ENCODE data around the gene CAPN5.

The CAPN5 gene

DNA sequence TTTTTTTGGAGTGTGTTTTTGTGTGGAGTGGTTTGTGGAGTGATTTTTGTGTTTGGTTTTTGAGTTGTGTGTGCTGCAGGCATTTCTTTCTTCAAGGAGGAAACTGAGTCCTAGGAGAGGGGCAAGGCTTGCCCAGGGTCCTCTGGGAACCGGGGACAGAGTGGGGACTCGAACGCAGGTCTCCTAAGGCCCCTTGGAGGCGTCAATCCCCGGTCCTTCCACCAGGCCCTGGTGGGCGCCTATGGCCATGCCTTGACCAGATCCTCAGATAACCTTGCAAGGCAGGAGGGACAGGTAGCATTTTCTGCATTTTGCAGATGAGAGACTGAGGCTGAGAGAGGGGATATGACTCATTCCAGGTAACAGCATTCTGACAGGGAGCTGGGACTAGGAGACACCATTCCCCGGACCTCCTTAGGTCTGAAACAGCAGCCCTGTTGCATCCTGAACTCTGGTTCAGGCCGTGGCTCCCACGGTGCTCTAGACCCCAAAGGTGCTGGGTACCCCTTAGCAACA, 100.4 kb downstream of the CAPN5 start:
- FAIRE-seq (no peak), DNase-seq (ENCODE audit: low spot score) (no peak)

DNA sequence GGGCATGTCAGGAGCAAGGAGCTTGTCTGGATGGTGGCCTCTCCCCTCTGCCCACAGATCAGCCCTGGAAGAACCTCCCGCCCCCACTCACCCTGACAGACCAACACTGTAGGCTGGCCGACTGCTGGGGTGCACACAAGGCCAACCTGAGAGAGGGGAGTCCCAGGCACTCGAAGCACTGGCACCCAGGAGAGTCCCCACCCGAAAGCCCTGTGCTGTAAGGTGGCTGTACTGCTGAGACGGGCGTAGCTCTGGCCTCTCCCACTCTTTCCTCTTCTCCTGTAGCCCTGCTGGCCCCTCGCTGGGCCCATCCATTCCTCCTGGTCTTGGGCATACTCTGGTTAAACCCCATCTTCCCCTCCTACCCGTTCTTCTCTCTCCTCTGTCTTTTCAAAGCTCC, 101.0 kb downstream of the CAPN5 start:
- FAIRE-seq (no peak), DNase-seq (ENCODE audit: low spot score) (no peak)

DNA sequence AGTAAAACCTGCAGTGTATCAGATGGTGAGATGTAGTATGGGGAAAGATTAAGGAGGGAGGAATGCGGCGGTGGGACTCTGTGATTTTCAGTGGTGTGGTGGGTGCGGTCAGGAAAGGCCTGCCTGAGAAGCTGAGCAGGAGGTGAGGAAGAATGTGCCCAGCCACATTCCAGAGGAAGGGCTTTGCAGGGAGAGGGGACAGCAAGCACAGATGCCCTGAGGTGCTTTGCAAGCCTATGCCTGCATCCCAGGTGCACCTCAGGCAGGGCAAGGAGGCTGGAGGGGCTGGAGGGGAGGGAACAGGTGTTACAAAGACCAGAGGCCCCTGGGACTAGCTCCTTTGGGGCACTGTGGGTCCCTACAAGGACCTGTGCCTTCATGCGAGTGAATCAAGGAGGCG, 103.3 kb downstream of the CAPN5 start:
- DNase-seq (ENCODE audit: low spot score) (no peak), FAIRE-seq (no peak)

DNA sequence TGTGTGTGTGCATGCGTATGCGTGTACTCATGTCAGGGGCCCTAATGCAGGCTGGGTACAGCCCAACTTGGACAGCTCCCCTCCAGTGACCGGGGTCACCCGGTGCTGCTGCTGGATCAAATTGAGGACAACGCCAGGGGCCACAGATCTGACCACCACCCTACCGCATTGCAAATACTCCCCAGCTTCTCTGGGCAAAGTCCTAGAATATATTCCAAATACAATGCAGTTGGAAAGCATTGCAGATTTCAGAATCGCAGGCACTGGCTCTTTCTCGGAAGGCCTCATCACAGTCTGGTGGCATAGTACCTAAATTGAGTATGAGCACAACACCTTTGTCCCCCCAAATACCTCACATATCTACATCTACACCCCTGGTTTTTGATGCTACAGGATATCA, 104.5 kb downstream of the CAPN5 start:
- DNase-seq (ENCODE audit: low spot score) (no peak), FAIRE-seq (no peak)

DNA sequence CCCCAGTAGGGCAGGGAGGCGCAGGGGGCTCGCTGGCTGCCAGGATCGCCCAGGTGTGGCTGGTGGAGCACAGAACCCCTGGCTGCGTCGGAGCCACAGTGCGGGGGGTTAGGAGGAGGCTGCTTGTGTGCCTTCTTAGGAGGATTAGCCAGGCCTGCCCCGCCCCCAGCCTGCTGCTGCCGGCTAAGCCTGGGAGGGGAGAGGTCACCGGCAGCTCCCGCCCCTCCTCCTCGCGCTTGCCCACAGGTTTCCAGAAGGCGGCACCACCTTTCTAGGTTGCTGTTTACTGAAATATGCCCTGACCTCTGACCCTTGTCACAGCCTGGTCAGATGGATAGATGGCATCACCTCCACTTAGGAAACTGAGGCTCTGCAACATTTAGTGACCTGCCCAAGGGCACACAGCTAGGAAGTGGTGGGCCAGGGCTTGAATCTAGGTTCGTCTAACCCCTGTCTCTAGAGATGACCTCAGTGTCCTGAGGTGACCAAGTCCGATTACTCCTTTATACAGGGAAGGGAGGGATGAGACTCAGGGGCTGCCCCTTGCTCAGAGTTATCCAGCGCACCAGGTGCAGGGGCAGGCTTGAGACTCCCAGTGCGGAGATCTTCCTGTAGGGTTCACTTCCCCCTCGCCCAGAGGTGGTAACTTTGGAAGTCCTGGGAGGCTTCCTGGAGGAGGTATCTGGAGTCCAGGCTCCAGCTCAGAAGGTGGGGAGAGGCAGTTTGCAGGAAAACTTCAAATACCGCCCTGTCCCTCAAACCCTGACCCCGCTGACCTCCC, 105.3 kb downstream of the CAPN5 start:
- DNase-seq (ENCODE audit: low spot score) (no peak), FAIRE-seq (no peak)

DNA sequence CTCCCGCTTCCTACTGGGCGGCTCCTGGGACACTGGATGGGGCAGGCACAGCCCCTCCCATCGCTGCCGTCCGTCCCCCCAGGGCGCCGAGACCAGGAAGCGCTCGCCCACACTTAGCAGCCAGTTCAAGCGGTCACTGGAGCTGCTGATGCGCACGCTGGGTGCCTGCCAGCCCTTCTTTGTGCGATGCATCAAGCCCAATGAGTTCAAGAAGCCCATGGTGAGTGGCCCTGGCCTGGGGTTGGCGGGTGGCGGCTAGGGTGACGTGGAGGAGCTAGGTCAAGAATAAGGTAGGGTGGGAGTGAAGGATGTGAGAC, 105.9 kb downstream of the CAPN5 start:
- FAIRE-seq (no peak), DNase-seq (ENCODE audit: low spot score) (no peak)

DNA sequence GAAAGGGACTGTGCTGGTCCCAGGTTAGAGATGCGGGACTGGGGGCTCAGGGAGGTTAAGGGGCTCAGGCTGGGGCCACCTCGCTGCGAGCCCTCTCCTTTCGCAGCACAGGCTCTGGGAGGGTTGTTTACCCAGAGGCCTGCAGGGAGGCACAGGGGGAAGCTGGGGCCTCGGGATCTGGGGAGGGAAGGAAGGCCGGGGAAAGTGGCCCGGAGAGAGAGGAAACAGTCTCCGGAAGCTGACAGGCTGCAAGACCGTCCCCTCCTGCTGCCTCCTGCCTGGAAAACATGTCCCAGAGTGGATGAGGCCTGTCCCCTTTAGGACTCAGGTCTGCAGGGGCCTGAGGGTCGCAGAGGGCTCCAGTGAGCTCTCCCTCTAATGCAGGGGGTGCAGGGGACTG, 106.7 kb downstream of the CAPN5 start:
- no peak for DNase-seq (ENCODE audit: low spot score)
- FAIRE-seq = no peak

DNA sequence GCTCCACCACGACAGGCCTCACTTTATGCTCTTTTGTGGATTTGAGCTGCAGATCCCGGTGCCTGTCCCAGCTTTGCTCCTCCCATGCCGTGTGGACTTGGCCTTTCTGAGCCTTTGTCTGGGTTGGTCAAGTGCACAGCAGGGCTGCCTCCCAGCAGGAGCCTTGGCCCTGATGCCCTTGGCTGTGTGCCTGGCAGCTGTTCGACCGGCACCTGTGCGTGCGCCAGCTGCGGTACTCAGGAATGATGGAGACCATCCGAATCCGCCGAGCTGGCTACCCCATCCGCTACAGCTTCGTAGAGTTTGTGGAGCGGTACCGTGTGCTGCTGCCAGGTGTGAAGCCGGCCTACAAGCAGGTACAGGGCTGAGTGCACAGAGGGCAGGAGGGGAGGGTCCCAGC, 107.8 kb downstream of the CAPN5 start:
- DNase-seq (ENCODE audit: low spot score) = no peak

DNA sequence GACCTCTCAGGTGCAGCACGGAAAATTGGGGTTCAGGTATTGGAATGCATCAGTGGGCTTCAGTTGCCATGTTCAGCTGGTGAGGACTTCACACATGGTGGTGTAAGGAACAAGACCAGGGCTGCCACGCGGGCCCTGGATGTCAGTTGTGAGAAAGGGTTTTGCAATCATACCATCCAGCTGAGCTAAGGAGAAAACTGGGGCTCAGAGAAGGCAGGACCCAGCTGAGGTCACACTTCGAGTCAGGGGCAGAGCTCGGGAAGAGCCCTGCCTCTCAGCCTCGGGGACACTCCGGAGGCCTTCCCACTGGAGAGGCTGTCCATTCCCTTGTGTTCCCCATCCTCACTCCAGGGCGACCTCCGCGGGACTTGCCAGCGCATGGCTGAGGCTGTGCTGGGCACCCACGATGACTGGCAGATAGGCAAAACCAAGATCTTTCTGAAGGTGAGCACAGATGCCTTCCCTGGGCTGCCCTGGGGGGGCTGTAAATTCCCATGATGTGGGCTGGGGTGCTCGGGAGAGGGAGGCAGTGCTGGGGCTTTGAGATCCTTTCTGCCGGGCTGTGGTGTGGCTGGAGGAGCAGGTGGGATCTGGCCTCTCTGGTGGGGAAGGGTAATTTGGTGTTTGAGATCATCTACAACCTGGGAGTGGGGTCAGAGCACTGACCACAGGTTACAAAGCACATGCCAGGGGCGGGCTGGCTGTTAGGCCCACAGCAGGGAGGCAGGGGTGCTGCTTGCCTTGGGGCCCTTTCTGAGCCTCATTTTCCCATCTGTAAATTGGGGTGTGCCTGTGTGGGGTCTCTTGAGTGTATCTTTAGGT, 108.5 kb downstream of the CAPN5 start:
- DNase-seq (ENCODE audit: low spot score) (no peak), FAIRE-seq (peak; percentile 27)

More for the DNA sequence above, 107.8 kb downstream of the CAPN5 start:
- FAIRE-seq = no peak

All from urothelium cell line (cell line).